GM12872 (cell line): ENCODE measurements around the gene KIFC3.

Experiments used
- TF ChIP-seq, protein P1 (sequence below): IDR thresholded peaks from 3 replicates; pipeline ENCODE4 v1.5.1; 2011; ENCODE audit warnings: low read depth, mild to moderate bottlenecking, low read length, moderate library complexity; ENCODE audit not compliant: insufficient read depth

The KIFC3 gene

DNA sequence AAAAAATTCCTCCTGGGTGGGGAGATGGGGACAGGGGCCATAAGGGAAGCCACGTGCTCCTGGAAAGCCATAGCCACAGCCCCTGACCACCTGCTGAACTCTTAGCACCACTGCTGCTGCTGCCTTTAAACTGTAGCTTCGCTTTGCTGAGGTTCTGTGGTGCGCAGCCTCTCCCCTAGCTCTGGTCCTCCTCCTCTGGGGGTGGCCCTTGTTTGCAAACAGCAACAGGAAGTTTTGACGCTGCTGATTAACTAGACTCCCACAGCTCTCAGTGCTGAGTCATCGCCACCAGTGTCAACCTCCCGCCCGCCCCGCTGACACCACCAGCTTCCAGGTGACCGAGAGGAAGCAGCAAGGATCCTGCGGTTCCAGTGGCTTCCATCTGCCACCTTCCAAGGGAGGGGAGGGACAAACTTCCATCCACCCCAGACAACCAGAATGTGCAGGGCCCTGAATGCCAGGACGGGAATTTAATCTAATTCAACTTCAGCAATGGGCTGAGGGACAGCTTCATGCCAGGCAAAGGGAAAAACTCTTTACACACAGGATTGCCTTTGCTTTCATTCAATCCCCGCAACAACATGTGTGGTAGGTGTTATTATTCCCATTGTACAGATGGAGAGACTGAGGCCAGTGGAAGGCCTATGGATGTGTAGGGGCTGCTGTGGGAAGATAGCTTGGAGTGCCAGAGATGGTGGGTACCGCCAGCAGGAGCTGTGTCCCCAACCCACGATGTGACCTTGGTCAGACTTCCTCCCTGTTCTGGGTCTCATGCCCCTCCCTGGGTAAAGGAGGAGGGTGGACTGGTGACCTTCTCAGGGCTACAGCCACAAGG is 8.1 kb upstream of the KIFC3 start:
- TF ChIP-seq, protein P1, sequence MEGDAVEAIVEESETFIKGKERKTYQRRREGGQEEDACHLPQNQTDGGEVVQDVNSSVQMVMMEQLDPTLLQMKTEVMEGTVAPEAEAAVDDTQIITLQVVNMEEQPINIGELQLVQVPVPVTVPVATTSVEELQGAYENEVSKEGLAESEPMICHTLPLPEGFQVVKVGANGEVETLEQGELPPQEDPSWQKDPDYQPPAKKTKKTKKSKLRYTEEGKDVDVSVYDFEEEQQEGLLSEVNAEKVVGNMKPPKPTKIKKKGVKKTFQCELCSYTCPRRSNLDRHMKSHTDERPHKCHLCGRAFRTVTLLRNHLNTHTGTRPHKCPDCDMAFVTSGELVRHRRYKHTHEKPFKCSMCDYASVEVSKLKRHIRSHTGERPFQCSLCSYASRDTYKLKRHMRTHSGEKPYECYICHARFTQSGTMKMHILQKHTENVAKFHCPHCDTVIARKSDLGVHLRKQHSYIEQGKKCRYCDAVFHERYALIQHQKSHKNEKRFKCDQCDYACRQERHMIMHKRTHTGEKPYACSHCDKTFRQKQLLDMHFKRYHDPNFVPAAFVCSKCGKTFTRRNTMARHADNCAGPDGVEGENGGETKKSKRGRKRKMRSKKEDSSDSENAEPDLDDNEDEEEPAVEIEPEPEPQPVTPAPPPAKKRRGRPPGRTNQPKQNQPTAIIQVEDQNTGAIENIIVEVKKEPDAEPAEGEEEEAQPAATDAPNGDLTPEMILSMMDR: no peak

DNA sequence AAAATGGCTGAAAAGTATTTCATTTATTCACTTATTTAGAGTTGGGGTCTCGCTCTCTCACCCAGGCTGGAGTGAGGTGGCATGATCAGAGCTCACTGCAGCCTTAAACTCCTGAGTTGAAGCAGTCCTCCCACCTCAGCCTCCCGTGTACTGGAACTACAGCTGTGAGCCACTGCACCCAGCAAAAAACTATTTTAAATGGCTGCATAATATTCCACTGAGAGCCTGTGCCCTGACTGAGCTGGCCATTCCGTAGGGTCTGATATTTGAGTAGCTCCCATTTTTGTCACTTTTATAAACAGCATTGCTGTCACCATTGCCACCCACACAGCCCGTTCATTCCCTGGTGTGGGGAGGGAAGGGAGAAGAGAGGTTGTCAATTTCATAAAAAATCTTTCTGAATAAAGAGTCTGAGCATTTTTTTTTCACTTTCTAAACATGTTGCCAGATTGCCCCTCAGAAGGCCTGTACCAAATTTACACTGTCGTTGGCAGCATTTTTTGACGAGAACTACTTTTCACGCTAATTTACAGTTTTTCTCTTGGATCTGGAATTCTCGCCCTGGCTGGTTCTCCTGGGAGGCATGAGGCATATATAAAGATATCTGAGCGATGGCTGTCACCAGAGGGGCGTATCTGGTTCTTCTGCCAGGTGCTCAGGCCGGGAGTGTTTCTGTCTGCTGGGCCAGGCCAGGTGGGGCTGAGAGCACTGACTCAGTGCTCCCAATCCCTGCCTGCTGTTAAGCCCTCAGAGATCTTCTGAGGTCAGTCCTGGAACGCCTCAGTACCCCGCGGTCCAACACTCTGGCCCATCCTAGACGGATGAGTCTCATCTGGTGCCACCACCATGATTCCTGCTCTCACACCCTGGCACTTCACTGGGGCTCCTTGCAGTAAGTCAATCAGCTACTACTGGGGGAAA is 7.2 kb upstream of the KIFC3 start:
- TF ChIP-seq, protein P1: no peak

DNA sequence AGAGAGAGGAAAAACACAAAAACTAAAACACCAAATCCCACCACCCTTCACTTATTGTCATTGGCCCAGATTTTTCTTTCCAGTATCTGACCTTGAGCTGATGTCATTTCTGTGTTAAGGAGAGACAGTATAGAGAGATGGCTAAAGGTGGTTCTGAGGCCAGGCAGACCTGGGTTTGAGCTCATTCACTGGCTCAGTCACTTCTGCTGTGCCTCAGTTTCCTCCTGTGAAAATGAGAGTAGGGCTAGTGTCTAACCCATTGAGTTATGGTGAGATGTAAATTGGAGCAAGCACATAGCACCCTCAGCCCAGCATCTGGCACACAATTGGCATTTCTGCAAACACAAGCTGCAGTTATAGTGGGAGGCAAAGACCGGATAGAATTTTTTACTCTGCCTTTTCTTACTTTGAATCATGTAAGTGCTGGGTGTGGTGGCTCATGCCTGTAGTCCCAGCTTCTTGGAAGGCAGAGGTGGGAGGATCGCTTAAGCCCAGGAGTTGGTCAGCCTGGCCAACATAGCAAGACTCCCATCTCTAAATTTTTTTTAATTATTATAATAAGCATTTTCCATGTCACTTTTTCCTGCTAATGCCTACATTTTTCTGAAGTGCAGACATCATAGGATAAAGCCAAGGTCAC is 6.4 kb upstream of the KIFC3 start:
- TF ChIP-seq, protein P1: no peak

DNA sequence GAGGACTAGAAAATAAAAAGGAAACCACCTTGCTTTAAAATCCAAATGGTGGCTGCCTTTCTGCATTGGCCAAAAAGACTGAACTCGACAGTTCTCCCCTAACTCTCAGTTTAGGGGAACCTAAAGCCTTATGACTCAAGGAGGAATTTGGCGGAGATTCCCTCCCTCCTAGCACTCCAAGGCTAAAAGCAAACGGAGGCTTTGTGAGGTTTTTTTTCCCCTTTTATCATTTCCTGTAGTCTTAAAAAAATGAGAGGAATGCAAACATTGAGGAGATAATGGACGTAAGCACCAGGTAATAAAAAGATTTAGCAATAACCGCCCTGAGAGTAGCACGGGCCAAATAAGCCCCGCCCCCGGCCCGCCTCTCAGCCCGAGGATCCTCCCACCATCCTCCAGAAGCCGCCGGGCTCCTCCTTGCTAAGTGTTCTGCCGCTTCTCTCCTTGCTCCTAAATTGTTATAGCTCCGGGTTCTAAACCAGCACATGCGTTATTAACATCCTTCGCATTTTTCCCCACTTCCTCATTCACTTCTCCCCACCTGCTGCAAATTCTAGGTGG is 5.8 kb upstream of the KIFC3 start:
- TF ChIP-seq, protein P1: no peak

DNA sequence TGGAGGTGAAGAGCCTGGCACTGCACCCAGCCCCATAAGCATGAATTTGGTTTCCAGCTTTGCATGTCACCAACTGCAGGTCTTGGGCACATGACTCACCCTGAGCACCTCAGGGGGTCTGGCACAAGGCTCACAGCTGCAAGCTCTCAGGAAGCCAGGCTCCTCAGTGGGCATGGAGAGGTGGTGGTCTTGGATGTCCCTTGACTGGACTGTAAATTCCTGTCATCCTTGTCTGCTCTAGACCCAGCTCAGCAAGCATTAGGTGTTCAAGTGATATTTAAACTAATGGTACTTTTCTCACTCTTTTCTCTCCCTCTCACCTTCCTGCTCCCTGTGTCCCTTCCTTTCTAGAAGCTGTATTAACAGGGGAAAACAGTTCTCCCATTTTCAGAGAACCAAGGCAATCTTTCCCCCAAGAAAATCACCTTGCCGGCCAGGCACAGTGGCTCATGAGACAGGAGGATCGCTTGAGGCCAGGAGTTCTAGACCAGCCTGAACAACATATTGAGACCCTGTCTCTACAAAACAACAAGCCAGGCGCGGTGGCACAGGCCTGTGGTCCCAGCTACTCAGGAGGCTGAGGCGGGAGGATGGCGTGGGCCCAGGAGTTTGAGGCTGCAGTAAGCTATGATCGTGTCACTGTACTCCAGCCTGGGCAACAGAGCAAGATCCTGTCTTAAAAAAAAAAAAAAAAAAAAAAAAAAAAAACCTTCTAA is 5.1 kb upstream of the KIFC3 start:
- TF ChIP-seq, protein P1: no peak

DNA sequence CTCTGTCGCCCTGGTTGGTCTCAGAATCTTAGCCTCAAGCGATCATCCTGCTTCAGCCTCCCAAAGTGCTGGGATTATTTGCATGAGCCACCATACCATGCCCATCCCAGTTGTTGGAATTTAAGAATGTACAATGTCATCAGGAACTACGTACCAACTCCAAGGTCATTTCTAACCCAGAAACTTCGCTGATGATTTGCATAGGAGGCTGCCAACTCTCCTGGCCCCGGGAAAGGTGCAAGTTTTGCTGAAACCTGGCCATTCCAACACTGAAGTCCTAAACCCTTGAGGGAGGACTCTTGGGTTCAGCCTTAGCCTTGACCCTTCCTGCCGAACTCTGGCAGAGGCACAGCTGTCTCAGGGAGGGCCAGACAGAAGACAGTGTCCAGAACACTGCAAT is 2.9 kb upstream of the KIFC3 start:
- TF ChIP-seq, protein P1: no peak
